K562 (cell line): Measurements from ENCODE around the gene ABHD17C. TPM values are rescaled to one million over a fixed set of nuclear protein-coding genes. Genes with fewer than 3 reads are reported as not detected.

Experiments used
- CTCF ChIP-seq, 3 experiments: IDR thresholded peaks in 2 of 3; conservative IDR thresholded peaks in 1 of 3; 2 replicates each; pipeline ENCODE4 v1.5.1; 2011 to 2012; ENCODE audit warnings: low read length in 3 of 3, mild to moderate bottlenecking in 3 of 3, control low read depth in 2 of 3, improper control_type of control experiment in 1 of 3, inconsistent platforms in 1 of 3, low read depth in 1 of 3, mixed read lengths in 1 of 3, moderate library complexity in 1 of 3; ENCODE audit not compliant: insufficient read depth in 2 of 3
- CXXC5 ChIP-seq: fragments of 250-450 bp; sonication (Bioruptor Pico); IDR thresholded peaks from 2 replicates; pipeline ENCODE4 v1.8.0; 2022; ENCODE audit warnings: inconsistent platforms, mild to moderate bottlenecking, moderate library complexity
- FOS ChIP-seq: IDR thresholded peaks from 3 replicates; pipeline ENCODE4 v1.6.1; 2011; ENCODE audit not compliant: insufficient read length; ENCODE audit errors: extremely low read depth
- FUS ChIP-seq: fragments of 200-400 bp; formaldehyde crosslinking; optimal IDR thresholded peaks from 2 replicates; pipeline ENCODE3; 2017; ENCODE audit warnings: low read depth, low read length
- MCM2 ChIP-seq: fragments of 450-650 bp; IDR thresholded peaks from 2 replicates; pipeline ENCODE4 v1.6.1; 2017; ENCODE audit warnings: low read depth, mild to moderate bottlenecking
- NEUROD1 ChIP-seq: fragments of 150-350 bp; IDR thresholded peaks from 2 replicates; pipeline ENCODE4 v1.6.1; 2014; ENCODE audit warnings: borderline replicate concordance, low read length, low read depth; ENCODE audit not compliant: partially characterized antibody
- NR1H2 ChIP-seq: sonication (generic); formaldehyde crosslinking; IDR thresholded peaks from 2 replicates; pipeline ENCODE4 v1.4.0; 2020; ENCODE audit warnings: mild to moderate bottlenecking, missing genetic modification reagents
- RAD21 ChIP-seq, 2 experiments: fragments of 250-450 bp in 1 of 2; fragments of 450-650 bp in 1 of 2; sonication (Bioruptor Pico) in 1 of 2; formaldehyde crosslinking in 1 of 2; IDR thresholded peaks in 1 of 2; conservative IDR thresholded peaks in 1 of 2; 2 replicates each; pipeline versions ENCODE4 v1.4.0 to v1.8.0; 2020 to 2022; ENCODE audit warnings: mild to moderate bottlenecking in 2 of 2, moderate library complexity in 1 of 2
- SREBF2 ChIP-seq: sonication (generic); formaldehyde crosslinking; IDR thresholded peaks from 2 replicates; pipeline ENCODE4 v1.4.0; 2020; ENCODE audit warnings: mild to moderate bottlenecking, missing genetic modification reagents
- TAF9B ChIP-seq: fragments of 450-650 bp; IDR thresholded peaks from 2 replicates; pipeline ENCODE4 v1.6.1; 2018; ENCODE audit warnings: mild to moderate bottlenecking; ENCODE audit not compliant: partially characterized antibody
- TCF7L2 ChIP-seq: fragments of 150-350 bp; IDR thresholded peaks from 2 replicates; pipeline ENCODE4 v1.6.1; 2016; ENCODE audit warnings: low read depth, mild to moderate bottlenecking, low read length, moderate library complexity
- U2AF2 ChIP-seq: fragments of 200-400 bp; formaldehyde crosslinking; optimal IDR thresholded peaks from 2 replicates; pipeline ENCODE3; 2017; ENCODE audit warnings: low read depth, mild to moderate bottlenecking, low read length
- ZNF124 ChIP-seq: sonication (generic); formaldehyde crosslinking; IDR thresholded peaks from 2 replicates; pipeline ENCODE4 v1.8.1; 2022; ENCODE audit warnings: missing genetic modification reagents
- ZNF140 ChIP-seq: fragments of 250-450 bp; sonication (Bioruptor Pico); IDR thresholded peaks from 2 replicates; pipeline ENCODE4 v1.8.0; 2021; ENCODE audit warnings: moderate library complexity, mild to moderate bottlenecking, inconsistent platforms
- ZNF175 ChIP-seq: fragments of 200-800 bp; sonication (Bioruptor generic); IDR thresholded peaks from 2 replicates; pipeline ENCODE4 v1.6.1; 2016; ENCODE audit warnings: low read depth, mild to moderate bottlenecking, missing genetic modification characterization, missing compliant biosample characterization
- ZNF24 ChIP-seq: fragments of 450-650 bp; IDR thresholded peaks from 2 replicates; pipeline ENCODE4 v1.6.1; 2016
- ZNF311 ChIP-seq: fragments of 250-450 bp; sonication (Bioruptor Pico); IDR thresholded peaks from 2 replicates; pipeline ENCODE4 v1.4.0; 2020; ENCODE audit warnings: mild to moderate bottlenecking, moderate library complexity
- ZNF436 ChIP-seq: fragments of 250-450, 450-650 bp; sonication (Bioruptor Pico); formaldehyde crosslinking; IDR thresholded peaks from 2 replicates; pipeline ENCODE4 v1.7.0; 2020; ENCODE audit warnings: mild to moderate bottlenecking
- ZNF586 ChIP-seq: fragments of 450-650 bp; formaldehyde crosslinking; conservative IDR thresholded peaks from 2 replicates; pipeline ENCODE4 v1.4.0; 2020; ENCODE audit warnings: mild to moderate bottlenecking, moderate library complexity
- ZNF766 ChIP-seq: fragments of 200-800 bp; sonication (Bioruptor generic); conservative IDR thresholded peaks from 2 replicates; pipeline ENCODE4 v1.6.1; 2016; ENCODE audit warnings: missing genetic modification characterization, missing compliant biosample characterization
- ZSCAN29 ChIP-seq: fragments of 450-650 bp; IDR thresholded peaks from 2 replicates; pipeline ENCODE4 v1.6.1; 2017
- polyA plus RNA-seq, 8 experiments: library from polyadenylated mRNA; depleted of rRNA in 4 of 8; stranded (reverse) in 5 of 8; unstranded in 3 of 8; fragments of >200 nt; fragmentation: Nextera tagmentation in 2 of 8; fragmentation: Illumina TruSeq in 1 of 8; extraction: Ambion mirVana in 2 of 8; extraction: Trizol in 1 of 8; gene quantifications; 2 replicates each; pipeline versions ENCODE4 v1.2.1 to v1.2.3, GENCODE V29; 2011 to 2014; ENCODE audit warnings: inconsistent platforms in 1 of 8, missing spikeins in 1 of 8
- total RNA-seq, 7 experiments: library from RNA; depleted of rRNA in 6 of 7; stranded (reverse); fragments of >200 nt in 6 of 7; fragmentation: Illumina TruSeq in 2 of 7; extraction: Trizol in 2 of 7; gene quantifications; 2 replicates each; pipeline versions ENCODE4 v1.2.1 to v1.2.3, GENCODE V29; 2011 to 2021; ENCODE audit warnings: low replicate concordance in 1 of 7
- TF ChIP-seq, protein P1 (sequence below): fragments of 450-650 bp; IDR thresholded peaks from 2 replicates; pipeline ENCODE4 v1.6.1; 2016; ENCODE audit warnings: borderline replicate concordance
- TF ChIP-seq, protein P2 (sequence below): sonication (generic); formaldehyde crosslinking; IDR thresholded peaks from 2 replicates; pipeline ENCODE4 v1.8.0; 2022; ENCODE audit warnings: mild to moderate bottlenecking, missing genetic modification reagents

ABHD17C gene
- total and polyA plus RNA-seq, 9 of the 15 experiments (the other 6 are each of a cell fraction or from before 2014, with no cell fraction given), result 0.04 to 0.42 (median 0.19) TPM; not detected in 1

DNA sequence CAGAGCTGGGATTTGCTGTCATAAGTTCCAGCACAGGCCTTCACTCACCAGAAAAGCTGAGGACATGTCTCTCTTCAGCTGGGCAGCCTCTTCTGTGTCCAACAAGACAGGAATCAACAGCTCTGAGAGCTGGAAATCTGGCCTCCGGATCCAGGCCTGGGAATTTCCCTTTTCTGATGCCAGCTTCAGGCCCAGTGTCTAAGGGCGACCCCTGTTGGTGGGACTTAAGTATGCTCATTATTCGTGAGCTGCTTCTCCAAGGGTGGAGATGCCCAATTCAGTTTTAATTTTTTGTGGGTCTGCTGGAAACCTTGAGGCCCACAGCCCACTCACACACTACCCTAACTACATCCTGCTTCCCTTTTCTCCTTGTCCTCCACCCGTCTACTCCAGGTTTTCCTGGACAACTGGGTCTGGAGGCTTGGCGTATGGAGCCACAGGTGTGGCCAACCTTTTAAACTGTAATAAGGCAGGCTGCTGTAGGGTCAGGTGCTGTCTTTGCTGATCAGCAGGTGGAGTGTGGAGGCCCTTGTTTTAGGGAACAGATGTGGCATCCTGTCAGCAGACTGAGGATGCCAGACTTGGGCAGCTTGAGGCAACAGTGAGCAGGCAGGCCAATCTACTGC lies 81.4 kb downstream of the ABHD17C start (continued):
- TF ChIP-seq ZNF175 (CRISPR knock-in tag) (no peak), ZNF311 (no peak), ZNF436 (CRISPR knock-in tag) (no peak), ZNF24 (no peak), U2AF2 (no peak), SREBF2 (CRISPR knock-in tag) (no peak), NR1H2 (CRISPR knock-in tag) (no peak), MCM2 (no peak), ZSCAN29 (no peak), CTCF (IDR thresholded peaks at IDR 0.05 in 2 of 3, conservative IDR thresholded peaks at IDR 0.05 in 1 of 3; ENCODE audit: insufficient read depth in 2 of 3, low read depth in 1 of 3, low read length in 3 of 3) (peak; percentile 74 to 83 (median 83)), TCF7L2 (no peak), ZNF124 (CRISPR knock-in tag) (no peak), RAD21 (CRISPR knock-in tag; conservative IDR thresholded peaks at IDR 0.05 in 1 of 2, IDR thresholded peaks at IDR 0.05 in 1 of 2) (peak; percentile 54 to 81), TAF9B (no peak), ZNF766 (CRISPR knock-in tag) (no peak), ZNF140 (CRISPR knock-in tag) (no peak), CXXC5 (CRISPR knock-in tag) (no peak), FUS (no peak), FOS (no peak), NEUROD1 (no peak), ZNF586 (CRISPR knock-in tag) (no peak)
- TF ChIP-seq, protein P1, sequence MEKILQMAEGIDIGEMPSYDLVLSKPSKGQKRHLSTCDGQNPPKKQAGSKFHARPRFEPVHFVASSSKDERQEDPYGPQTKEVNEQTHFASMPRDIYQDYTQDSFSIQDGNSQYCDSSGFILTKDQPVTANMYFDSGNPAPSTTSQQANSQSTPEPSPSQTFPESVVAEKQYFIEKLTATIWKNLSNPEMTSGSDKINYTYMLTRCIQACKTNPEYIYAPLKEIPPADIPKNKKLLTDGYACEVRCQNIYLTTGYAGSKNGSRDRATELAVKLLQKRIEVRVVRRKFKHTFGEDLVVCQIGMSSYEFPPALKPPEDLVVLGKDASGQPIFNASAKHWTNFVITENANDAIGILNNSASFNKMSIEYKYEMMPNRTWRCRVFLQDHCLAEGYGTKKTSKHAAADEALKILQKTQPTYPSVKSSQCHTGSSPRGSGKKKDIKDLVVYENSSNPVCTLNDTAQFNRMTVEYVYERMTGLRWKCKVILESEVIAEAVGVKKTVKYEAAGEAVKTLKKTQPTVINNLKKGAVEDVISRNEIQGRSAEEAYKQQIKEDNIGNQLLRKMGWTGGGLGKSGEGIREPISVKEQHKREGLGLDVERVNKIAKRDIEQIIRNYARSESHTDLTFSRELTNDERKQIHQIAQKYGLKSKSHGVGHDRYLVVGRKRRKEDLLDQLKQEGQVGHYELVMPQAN, result no peak
- TF ChIP-seq, protein P2, sequence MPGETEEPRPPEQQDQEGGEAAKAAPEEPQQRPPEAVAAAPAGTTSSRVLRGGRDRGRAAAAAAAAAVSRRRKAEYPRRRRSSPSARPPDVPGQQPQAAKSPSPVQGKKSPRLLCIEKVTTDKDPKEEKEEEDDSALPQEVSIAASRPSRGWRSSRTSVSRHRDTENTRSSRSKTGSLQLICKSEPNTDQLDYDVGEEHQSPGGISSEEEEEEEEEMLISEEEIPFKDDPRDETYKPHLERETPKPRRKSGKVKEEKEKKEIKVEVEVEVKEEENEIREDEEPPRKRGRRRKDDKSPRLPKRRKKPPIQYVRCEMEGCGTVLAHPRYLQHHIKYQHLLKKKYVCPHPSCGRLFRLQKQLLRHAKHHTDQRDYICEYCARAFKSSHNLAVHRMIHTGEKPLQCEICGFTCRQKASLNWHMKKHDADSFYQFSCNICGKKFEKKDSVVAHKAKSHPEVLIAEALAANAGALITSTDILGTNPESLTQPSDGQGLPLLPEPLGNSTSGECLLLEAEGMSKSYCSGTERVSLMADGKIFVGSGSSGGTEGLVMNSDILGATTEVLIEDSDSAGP, result no peak
